Non-pigmented ciliary epithelial cell (primary cell): ENCODE data around the gene ZFP36L2.
A peak's percentile ranks its signal among the peaks of the same experiment; 100 is the strongest.

Experiments used
- DNase-seq: peaks from one replicate; pipeline ENCODE4 v3.0.0-alpha.2; 2010; ENCODE audit warnings: low read depth

The ZFP36L2 gene

GRCh38 chr2:43186321-43186678 is 40.1 kb downstream of the ZFP36L2 start:
- no peak for DNase-seq

GRCh38 chr2:43185146-43185545 is 41.3 kb downstream of the ZFP36L2 start:
- DNase-seq = no peak

GRCh38 chr2:43184339-43184895 is 42.0 kb downstream of the ZFP36L2 start:
- peak; percentile 83 for DNase-seq

GRCh38 chr2:43183743-43184142 is 42.7 kb downstream of the ZFP36L2 start:
- no peak for DNase-seq

- DNase-seq = no peak
These were observed 45.5 kb downstream of the ZFP36L2 start for GRCh38 chr2:43180897-43181296.

- DNase-seq = no peak
These were observed 46.5 kb downstream of the ZFP36L2 start for GRCh38 chr2:43179942-43180341.

GRCh38 chr2:43178602-43179542 is 47.5 kb downstream of the ZFP36L2 start:
- DNase-seq = peak; percentile 26

GRCh38 chr2:43178055-43178598 is 48.3 kb downstream of the ZFP36L2 start:
- DNase-seq = no peak

- DNase-seq = no peak
These were observed 50.0 kb downstream of the ZFP36L2 start for GRCh38 chr2:43176449-43176848.

- no peak for DNase-seq
These were observed 50.5 kb downstream of the ZFP36L2 start for GRCh38 chr2:43175876-43176275.

GRCh38 chr2:43175020-43175441 is 51.4 kb downstream of the ZFP36L2 start:
- no peak for DNase-seq

- DNase-seq = no peak
These were observed 52.0 kb downstream of the ZFP36L2 start for GRCh38 chr2:43174368-43174916.
